H1 (cell line): ENCODE measurements around the gene TRDN.

ENCODE experiments used
- ASH2L ChIP-seq: fragments of 200-600, 300-600 bp; sonication (generic); IDR thresholded peaks from one replicate; pipeline ENCODE4 v1.7.1; 2017; ENCODE audit warnings: low read length
- CHD1 ChIP-seq: IDR thresholded peaks from 2 replicates; pipeline ENCODE4 v1.6.1; 2012; ENCODE audit warnings: low read depth, low read length, improper control_type of control experiment
- CREB1 ChIP-seq: IDR thresholded peaks from 2 replicates; pipeline ENCODE4 v1.6.1; 2012; ENCODE audit warnings: inconsistent platforms
- EZH2 ChIP-seq: fragments of 200-600 bp; sonication (generic); IDR thresholded peaks from 2 replicates; pipeline ENCODE4 v1.7.1; 2012; ENCODE audit warnings: low read depth, mild to moderate bottlenecking, moderate library complexity, low read length, inconsistent platforms; ENCODE audit not compliant: severe bottlenecking
- GTF2F1 ChIP-seq: IDR thresholded peaks from 2 replicates; pipeline ENCODE4 v1.6.1; 2012; ENCODE audit warnings: low read depth, low read length, improper control_type of control experiment, borderline replicate concordance
- JUND ChIP-seq: IDR thresholded peaks from 2 replicates; pipeline ENCODE4 v1.6.1; 2011; ENCODE audit warnings: mild to moderate bottlenecking, improper control_type of control experiment, low read length
- KDM5A ChIP-seq: fragments of 200-600 bp; IDR thresholded peaks from 2 replicates; pipeline ENCODE4 v1.7.1; 2012; ENCODE audit warnings: mild to moderate bottlenecking, low read length, inconsistent platforms, mixed read lengths
- POLR2A ChIP-seq, 2 experiments: IDR thresholded peaks; 1 replicate in 1 of 2; 2 replicates in 1 of 2; pipeline ENCODE4 v1.6.1; 2011; ENCODE audit warnings: low read depth in 2 of 2, low read length in 2 of 2, mild to moderate bottlenecking in 2 of 2; ENCODE audit errors: control extremely low read depth in 1 of 2
- POLR2AphosphoS5 ChIP-seq: IDR thresholded peaks from 2 replicates; pipeline ENCODE4 v1.6.1; 2011; ENCODE audit warnings: low read depth, low read length
- RXRA ChIP-seq: IDR thresholded peaks from 2 replicates; pipeline ENCODE4 v1.6.1; 2011; ENCODE audit warnings: low read depth, mild to moderate bottlenecking, low read length, moderate library complexity; ENCODE audit not compliant: insufficient read depth
- TF ChIP-seq, protein P1 (sequence below), 3 experiments: IDR thresholded peaks; 1 replicate in 2 of 3; 2 replicates in 1 of 3; pipeline versions ENCODE4 v1.5.1 to v1.6.1; 2011; ENCODE audit warnings: low read length in 3 of 3, mild to moderate bottlenecking in 3 of 3, inconsistent platforms in 2 of 3, low read depth in 1 of 3, moderate library complexity in 1 of 3; ENCODE audit not compliant: insufficient read depth in 1 of 3; ENCODE audit errors: control extremely low read depth in 1 of 3
- TF ChIP-seq, protein P2 (sequence below): IDR thresholded peaks from 2 replicates; pipeline ENCODE4 v1.6.1; 2012; ENCODE audit warnings: inconsistent platforms
- TF ChIP-seq, protein P3 (sequence below): IDR thresholded peaks from 2 replicates; pipeline ENCODE4 v1.6.1; 2011; ENCODE audit warnings: low read depth, mild to moderate bottlenecking, low read length; ENCODE audit not compliant: insufficient read depth
- TF ChIP-seq, protein P4 (sequence below): IDR thresholded peaks from 2 replicates; pipeline ENCODE4 v1.6.1; 2012; ENCODE audit warnings: low read length, inconsistent platforms

DNA sequence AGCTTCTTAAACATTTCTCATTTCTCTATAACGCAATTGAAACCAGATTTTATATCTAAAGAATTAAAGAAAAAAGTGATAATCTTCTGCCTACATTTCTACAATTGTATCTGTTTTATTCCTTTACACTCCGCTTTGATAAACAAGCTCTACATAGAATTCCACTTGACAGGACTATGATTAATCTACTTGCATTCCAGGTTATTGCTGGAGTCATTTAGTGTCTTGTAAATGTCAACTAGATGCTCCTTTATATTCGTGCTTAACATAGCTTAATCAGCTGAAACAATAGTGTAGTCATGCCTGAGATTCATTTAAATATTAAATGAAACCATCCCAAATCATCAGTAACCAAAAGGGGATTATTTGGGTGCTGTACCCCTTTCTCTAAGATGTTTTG lies 284.0 kb downstream of the TRDN start:
- TF ChIP-seq ASH2L (no peak), POLR2A (IDR thresholded peaks at IDR 0.05; ENCODE audit: control extremely low read depth in 1 of 2, low read depth in 2 of 2, low read length in 2 of 2) (no peak), EZH2 (no peak), JUND (no peak), GTF2F1 (no peak), RXRA (no peak), POLR2AphosphoS5 (no peak), CHD1 (no peak), KDM5A (no peak), CREB1 (no peak)
- TF ChIP-seq, protein P1, sequence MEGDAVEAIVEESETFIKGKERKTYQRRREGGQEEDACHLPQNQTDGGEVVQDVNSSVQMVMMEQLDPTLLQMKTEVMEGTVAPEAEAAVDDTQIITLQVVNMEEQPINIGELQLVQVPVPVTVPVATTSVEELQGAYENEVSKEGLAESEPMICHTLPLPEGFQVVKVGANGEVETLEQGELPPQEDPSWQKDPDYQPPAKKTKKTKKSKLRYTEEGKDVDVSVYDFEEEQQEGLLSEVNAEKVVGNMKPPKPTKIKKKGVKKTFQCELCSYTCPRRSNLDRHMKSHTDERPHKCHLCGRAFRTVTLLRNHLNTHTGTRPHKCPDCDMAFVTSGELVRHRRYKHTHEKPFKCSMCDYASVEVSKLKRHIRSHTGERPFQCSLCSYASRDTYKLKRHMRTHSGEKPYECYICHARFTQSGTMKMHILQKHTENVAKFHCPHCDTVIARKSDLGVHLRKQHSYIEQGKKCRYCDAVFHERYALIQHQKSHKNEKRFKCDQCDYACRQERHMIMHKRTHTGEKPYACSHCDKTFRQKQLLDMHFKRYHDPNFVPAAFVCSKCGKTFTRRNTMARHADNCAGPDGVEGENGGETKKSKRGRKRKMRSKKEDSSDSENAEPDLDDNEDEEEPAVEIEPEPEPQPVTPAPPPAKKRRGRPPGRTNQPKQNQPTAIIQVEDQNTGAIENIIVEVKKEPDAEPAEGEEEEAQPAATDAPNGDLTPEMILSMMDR (IDR thresholded peaks at IDR 0.05; ENCODE audit: control extremely low read depth in 1 of 3, insufficient read depth in 1 of 3, low read depth in 1 of 3, low read length in 3 of 3) = no peak
- TF ChIP-seq, protein P2, sequence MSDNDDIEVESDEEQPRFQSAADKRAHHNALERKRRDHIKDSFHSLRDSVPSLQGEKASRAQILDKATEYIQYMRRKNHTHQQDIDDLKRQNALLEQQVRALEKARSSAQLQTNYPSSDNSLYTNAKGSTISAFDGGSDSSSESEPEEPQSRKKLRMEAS = no peak
- TF ChIP-seq, protein P3, sequence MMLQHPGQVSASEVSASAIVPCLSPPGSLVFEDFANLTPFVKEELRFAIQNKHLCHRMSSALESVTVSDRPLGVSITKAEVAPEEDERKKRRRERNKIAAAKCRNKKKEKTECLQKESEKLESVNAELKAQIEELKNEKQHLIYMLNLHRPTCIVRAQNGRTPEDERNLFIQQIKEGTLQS = no peak
- TF ChIP-seq, protein P4, sequence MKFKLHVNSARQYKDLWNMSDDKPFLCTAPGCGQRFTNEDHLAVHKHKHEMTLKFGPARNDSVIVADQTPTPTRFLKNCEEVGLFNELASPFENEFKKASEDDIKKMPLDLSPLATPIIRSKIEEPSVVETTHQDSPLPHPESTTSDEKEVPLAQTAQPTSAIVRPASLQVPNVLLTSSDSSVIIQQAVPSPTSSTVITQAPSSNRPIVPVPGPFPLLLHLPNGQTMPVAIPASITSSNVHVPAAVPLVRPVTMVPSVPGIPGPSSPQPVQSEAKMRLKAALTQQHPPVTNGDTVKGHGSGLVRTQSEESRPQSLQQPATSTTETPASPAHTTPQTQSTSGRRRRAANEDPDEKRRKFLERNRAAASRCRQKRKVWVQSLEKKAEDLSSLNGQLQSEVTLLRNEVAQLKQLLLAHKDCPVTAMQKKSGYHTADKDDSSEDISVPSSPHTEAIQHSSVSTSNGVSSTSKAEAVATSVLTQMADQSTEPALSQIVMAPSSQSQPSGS = no peak
